HepG2 (cell line): ENCODE results near the gene PTPRM. TPM values are rescaled to one million over a fixed set of nuclear protein-coding genes. Genes with fewer than 3 reads are reported as not detected.

Experiments
- ARID5B ChIP-seq: IDR thresholded peaks from 2 replicates; pipeline ENCODE4 v1.4.0; 2020; ENCODE audit warnings: mild to moderate bottlenecking, missing genetic modification reagents
- ATM ChIP-seq: fragments of 450-650 bp; IDR thresholded peaks from 2 replicates; pipeline ENCODE4 v1.7.1; 2017; ENCODE audit warnings: mild to moderate bottlenecking, borderline replicate concordance
- CCDC6 ChIP-seq: sonication (generic); formaldehyde crosslinking; IDR thresholded peaks from 2 replicates; pipeline ENCODE4 v1.8.1; 2022; ENCODE audit warnings: mild to moderate bottlenecking, missing genetic modification reagents, moderate library complexity
- CEBPG ChIP-seq: IDR thresholded peaks from 2 replicates; pipeline ENCODE4 v1.6.1; 2016
- E2F2 ChIP-seq: sonication (generic); formaldehyde crosslinking; IDR thresholded peaks from 2 replicates; pipeline ENCODE4 v1.4.0; 2020; ENCODE audit warnings: missing genetic modification reagents, borderline replicate concordance
- E2F5 ChIP-seq: sonication (generic); formaldehyde crosslinking; conservative IDR thresholded peaks from 2 replicates; pipeline ENCODE4 v1.4.0; 2020; ENCODE audit warnings: missing genetic modification reagents
- FOSL1 ChIP-seq: sonication (generic); formaldehyde crosslinking; IDR thresholded peaks from 2 replicates; pipeline ENCODE4 v1.9.0; 2021; ENCODE audit warnings: missing genetic modification reagents, borderline replicate concordance
- HNF4G ChIP-seq, 2 experiments: sonication (generic) in 1 of 2; formaldehyde crosslinking in 1 of 2; IDR thresholded peaks; 2 replicates each; pipeline versions ENCODE4 v1.4.0 to v1.6.1; 2011 to 2020; ENCODE audit warnings: borderline replicate concordance in 2 of 2, low read depth in 2 of 2, mild to moderate bottlenecking in 2 of 2, low read length in 1 of 2, missing genetic modification reagents in 1 of 2, moderate library complexity in 1 of 2
- NR3C1 ChIP-seq: sonication (generic); formaldehyde crosslinking; IDR thresholded peaks from 2 replicates; pipeline ENCODE4 v1.4.0; 2020; ENCODE audit warnings: missing genetic modification reagents
- PBX3 ChIP-seq: sonication (generic); formaldehyde crosslinking; IDR thresholded peaks from 2 replicates; pipeline ENCODE4 v1.8.1; 2023; ENCODE audit warnings: missing genetic modification reagents, inconsistent platforms, borderline replicate concordance
- RFXANK ChIP-seq: IDR thresholded peaks from 2 replicates; pipeline ENCODE4 v1.6.1; 2016
- SIX1 ChIP-seq: sonication (generic); formaldehyde crosslinking; IDR thresholded peaks from 2 replicates; pipeline ENCODE4 v1.4.0; 2020; ENCODE audit warnings: missing genetic modification reagents, borderline replicate concordance
- SKI ChIP-seq: fragments of 450-650 bp; IDR thresholded peaks from one replicate; pipeline ENCODE4 v1.6.1; 2018; ENCODE audit warnings: mild to moderate bottlenecking; ENCODE audit not compliant: partially characterized antibody
- SNRNP70 ChIP-seq: fragments of 200-400 bp; formaldehyde crosslinking; IDR thresholded peaks from 2 replicates; pipeline ENCODE4 v1.6.1; 2017; ENCODE audit warnings: mild to moderate bottlenecking, low read depth, low read length, moderate library complexity
- SOX5 ChIP-seq: IDR thresholded peaks from 2 replicates; pipeline ENCODE4 v1.6.1; 2016; ENCODE audit warnings: borderline replicate concordance
- TBX3 ChIP-seq: fragments of 450-650 bp; IDR thresholded peaks from 2 replicates; pipeline ENCODE4 v1.6.1; 2017; ENCODE audit warnings: antibody characterized with exemption, mild to moderate bottlenecking, inconsistent platforms, borderline replicate concordance
- ZBTB1 ChIP-seq: sonication (generic); formaldehyde crosslinking; IDR thresholded peaks from 2 replicates; pipeline ENCODE4 v1.4.0; 2020; ENCODE audit warnings: missing genetic modification reagents, borderline replicate concordance
- ZNF24 ChIP-seq: fragments of 450-650 bp; IDR thresholded peaks from 2 replicates; pipeline ENCODE4 v1.6.1; 2017; ENCODE audit warnings: antibody characterized with exemption, mild to moderate bottlenecking
- ZNF383 ChIP-seq: sonication (generic); formaldehyde crosslinking; IDR thresholded peaks from 2 replicates; pipeline ENCODE4 v1.4.0; 2020; ENCODE audit warnings: missing genetic modification reagents, mild to moderate bottlenecking, borderline replicate concordance
- ZNF431 ChIP-seq: sonication (generic); formaldehyde crosslinking; IDR thresholded peaks from 2 replicates; pipeline ENCODE4 v1.9.0; 2022; ENCODE audit warnings: missing genetic modification reagents, low read depth, mild to moderate bottlenecking, borderline replicate concordance
- ZNF460 ChIP-seq: sonication (generic); formaldehyde crosslinking; IDR thresholded peaks from 2 replicates; pipeline ENCODE4 v1.5.1; 2020; ENCODE audit warnings: missing genetic modification reagents, mild to moderate bottlenecking, borderline replicate concordance
- ZNF629 ChIP-seq: sonication (generic); formaldehyde crosslinking; conservative IDR thresholded peaks from 2 replicates; pipeline ENCODE4 v1.5.0; 2020; ENCODE audit warnings: missing genetic modification reagents
- ZNF713 ChIP-seq: sonication (generic); formaldehyde crosslinking; IDR thresholded peaks from 2 replicates; pipeline ENCODE4 v1.4.0; 2020; ENCODE audit warnings: mild to moderate bottlenecking, missing genetic modification reagents
- ZNF766 ChIP-seq: sonication (generic); formaldehyde crosslinking; IDR thresholded peaks from 2 replicates; pipeline ENCODE4 v1.5.0; 2020; ENCODE audit warnings: missing genetic modification reagents, borderline replicate concordance
- polyA plus RNA-seq, 8 experiments: library from polyadenylated mRNA; depleted of rRNA in 3 of 8; stranded (reverse) in 7 of 8; unstranded in 1 of 8; fragments of >200 nt; fragmentation: Illumina TruSeq in 4 of 8; extraction: Trizol in 4 of 8; gene quantifications; 2 replicates each; pipeline versions ENCODE4 v1.2.1 to v1.2.3, GENCODE V29; 2011 to 2016; ENCODE audit warnings: low read depth in 4 of 8, missing spikeins in 1 of 8, mixed read lengths in 1 of 8; ENCODE audit not compliant: insufficient read depth in 1 of 8
- total RNA-seq, 5 experiments: library from RNA; depleted of rRNA; stranded (reverse); fragments of >200 nt; fragmentation: Illumina TruSeq; extraction: Trizol; gene quantifications; 2 replicates each; pipeline ENCODE4 v1.2.3, GENCODE V29; 2016; ENCODE audit warnings: low read depth in 1 of 5

PTPRM gene
- total and polyA plus RNA-seq, 2 of the 13 experiments (the other 11 are each of a cell fraction or from before 2014, with no cell fraction given), result 12.6 to 108 TPM

- peak; percentile 81 for TF ChIP-seq ARID5B (CRISPR knock-in tag)
- TF ChIP-seq HNF4G (IDR thresholded peaks at IDR 0.05; ENCODE audit: borderline replicate concordance, low read depth, low read length), result peak; percentile 24; the same call in 1 of the 2 replicates
- no peak for TF ChIP-seq HNF4G (CRISPR knock-in tag; IDR thresholded peaks at IDR 0.05; ENCODE audit: borderline replicate concordance, low read depth)
- no peak for TF ChIP-seq ZNF431 (CRISPR knock-in tag)
- no peak for TF ChIP-seq ZBTB1
- no peak for TF ChIP-seq RFXANK (CRISPR knock-in tag)
- no peak for TF ChIP-seq CCDC6
- TF ChIP-seq ZNF766, result no peak
- TF ChIP-seq ZNF713 (CRISPR knock-in tag), result no peak
- TF ChIP-seq E2F5 (CRISPR knock-in tag), result no peak
- TF ChIP-seq ZNF460 (CRISPR knock-in tag), result no peak
- TF ChIP-seq FOSL1 (CRISPR knock-in tag), result peak; percentile 80; the same call in 1 of the 2 replicates
- TF ChIP-seq ZNF629, result no peak
- TF ChIP-seq SNRNP70, result no peak
- no peak for TF ChIP-seq PBX3 (CRISPR knock-in tag)
- TF ChIP-seq SOX5 (CRISPR knock-in tag), result peak; percentile 38; the same call in 1 of the 2 replicates
- no peak for TF ChIP-seq NR3C1 (CRISPR knock-in tag)
- TF ChIP-seq SKI, result no peak
- no peak for TF ChIP-seq ZNF383 (CRISPR knock-in tag)
- no peak for TF ChIP-seq E2F2 (CRISPR knock-in tag)
- peak; percentile 35; the same call in 1 of the 2 replicates for TF ChIP-seq CEBPG (CRISPR knock-in tag)
- peak; percentile 61; the same call in 1 of the 2 replicates for TF ChIP-seq TBX3
- peak; percentile 73; the same call in 1 of the 2 replicates for TF ChIP-seq ATM
- TF ChIP-seq SIX1 (CRISPR knock-in tag), result no peak
- 0 out of 2 replicates have a peak, but pooled peaks have one; percentile 26 for TF ChIP-seq ZNF24
Observed at GRCh38 chr18:7872569-7872968, 305.5 kb downstream of the PTPRM start (continued).
